Endothelial cell of umbilical vein (primary cell): ENCODE results near the gene LIMD2. TPM values are rescaled to one million over a fixed set of nuclear protein-coding genes. Genes with fewer than 3 reads are reported as not detected.

Source experiments
- BruUV-seq: library from RNA; stranded (reverse); fragments of 400-500 nt; replicated peaks from 2 replicates; lab custom pipeline; 2021; lab: Mats Ljungman, UMichigan
- CTCF ChIA-PET: fragments of 300-600, 350-600 bp; sonication (Branson Sonifier 250); formaldehyde crosslinking; loops from one replicate; lab custom pipeline; 2021; ENCODE audit warnings: antibody characterized with exemption, inconsistent platforms; lab: Charles Lee
- POLR2A ChIA-PET: fragments of 300-600, 350-600 bp; sonication (Branson Sonifier 250); formaldehyde crosslinking; loops from one replicate; lab custom pipeline; 2021; ENCODE audit warnings: antibody characterized with exemption, inconsistent platforms; lab: Charles Lee
- DNase-seq: peaks from one replicate; pipeline ENCODE4 v3.0.0-alpha.2; 2011; ENCODE audit warnings: low read depth, low spot score
- FAIRE-seq: peaks from 2 replicates; lab custom pipeline; 2011; peaks lifted over from hg19 to GRCh38; lab: Jason Lieb, UNC
- H2AFZ ChIP-seq: 2 replicates; pipeline ENCODE4 v1.6.0; 2012; ENCODE audit warnings: low read depth, low read length, control low read depth, inconsistent platforms
- H3K27ac ChIP-seq: 2 replicates; pipeline ENCODE4 v1.5.1; 2011; ENCODE audit warnings: low read depth, mild to moderate bottlenecking, control low read depth, low read length, moderate library complexity; ENCODE audit not compliant: insufficient read depth
- H3K27me3 ChIP-seq, 2 experiments: 2 replicates each; pipeline versions ENCODE4 v1.6.0 to v1.6.1; 2011; ENCODE audit warnings: low read length in 2 of 2, mixed read lengths in 1 of 2; ENCODE audit not compliant: control insufficient read depth in 2 of 2, insufficient read depth in 2 of 2
- H3K36me3 ChIP-seq, 2 experiments: 2 replicates in 1 of 2; 3 replicates in 1 of 2; pipeline ENCODE4 v1.5.1; 2011; ENCODE audit warnings: low read length in 2 of 2, mild to moderate bottlenecking in 1 of 2, moderate library complexity in 1 of 2; ENCODE audit not compliant: control insufficient read depth in 2 of 2, insufficient read depth in 2 of 2; ENCODE audit errors: extremely low read depth in 1 of 2
- H3K4me1 ChIP-seq: 3 replicates; pipeline ENCODE4 v1.5.1; 2011; ENCODE audit warnings: mild to moderate bottlenecking, low read length; ENCODE audit not compliant: control insufficient read depth, insufficient read depth; ENCODE audit errors: extremely low read depth
- H3K4me2 ChIP-seq: 2 replicates; pipeline ENCODE4 v1.6.1; 2011; ENCODE audit warnings: low read length, control low read depth, mixed read lengths; ENCODE audit not compliant: insufficient read depth
- H3K4me3 ChIP-seq, 3 experiments: fragments of 200-600 bp in 1 of 3; sonication (generic), shearing (Covaris generic) in 1 of 3; replicated peaks in 1 of 3; 2 replicates each; pipeline ENCODE4 v1.5.1; 2011 to 2016; ENCODE audit warnings: control low read depth in 3 of 3, low read length in 3 of 3, mild to moderate bottlenecking in 2 of 3, inconsistent platforms in 1 of 3, low read depth in 1 of 3, moderate library complexity in 1 of 3; ENCODE audit not compliant: insufficient read depth in 1 of 3
- H3K79me2 ChIP-seq: 2 replicates; pipeline ENCODE4 v1.6.0; 2012; ENCODE audit warnings: low read length, inconsistent platforms; ENCODE audit not compliant: control insufficient read depth, insufficient read depth
- H3K9ac ChIP-seq: replicated peaks from 2 replicates; pipeline ENCODE3; 2011; ENCODE audit warnings: low read length, control low read depth; ENCODE audit not compliant: insufficient read depth; ENCODE audit errors: extremely low read depth
- H3K9me1 ChIP-seq: replicated peaks from 3 replicates; pipeline ENCODE4 v1.6.0; 2011; ENCODE audit warnings: mild to moderate bottlenecking, low read length; ENCODE audit not compliant: control insufficient read depth, insufficient read depth; ENCODE audit errors: extremely low read depth
- H3K9me3 ChIP-seq: replicated peaks from 2 replicates; pipeline ENCODE4 v1.5.1; 2012; ENCODE audit warnings: low read length, inconsistent platforms; ENCODE audit not compliant: control insufficient read depth, insufficient read depth
- H4K20me1 ChIP-seq: replicated peaks from 2 replicates; pipeline ENCODE3; 2011; ENCODE audit warnings: mild to moderate bottlenecking, low read length; ENCODE audit not compliant: control insufficient read depth, insufficient read depth; ENCODE audit errors: extremely low read depth
- CTCF ChIP-seq, 2 donors: IDR thresholded peaks; 1 replicate in 1 of 2; 2 replicates in 1 of 2; pipeline ENCODE4 v1.5.1; 2011; ENCODE audit warnings: low read length in 2 of 2, mild to moderate bottlenecking in 2 of 2, moderate library complexity in 2 of 2, control low read depth in 1 of 2, inconsistent platforms in 1 of 2, low read depth in 1 of 2; ENCODE audit not compliant: insufficient read depth in 1 of 2; ENCODE audit errors: extremely low read depth in 1 of 2
- EZH2 ChIP-seq: IDR thresholded peaks from 2 replicates; pipeline ENCODE4 v1.6.1; 2012; ENCODE audit warnings: borderline replicate concordance, low read depth, mild to moderate bottlenecking, moderate library complexity, low read length, inconsistent platforms; ENCODE audit not compliant: severe bottlenecking
- FOS ChIP-seq: IDR thresholded peaks from 2 replicates; pipeline ENCODE4 v1.6.1; 2011; ENCODE audit warnings: mild to moderate bottlenecking, low read length, moderate library complexity, borderline replicate concordance; ENCODE audit not compliant: insufficient read depth
- GATA2 ChIP-seq: IDR thresholded peaks from 2 replicates; pipeline ENCODE4 v1.7.0; 2011; ENCODE audit warnings: low read depth, mild to moderate bottlenecking, moderate library complexity, mixed read lengths, low read length; ENCODE audit not compliant: insufficient read length, insufficient read depth
- JUN ChIP-seq: IDR thresholded peaks from 2 replicates; pipeline ENCODE4 v1.6.1; 2011; ENCODE audit warnings: borderline replicate concordance, low read depth; ENCODE audit not compliant: insufficient read length, insufficient read depth
- MAX ChIP-seq: IDR thresholded peaks from 2 replicates; pipeline ENCODE4 v1.6.1; 2011; ENCODE audit not compliant: insufficient read depth, insufficient read length
- MYC ChIP-seq: IDR thresholded peaks from one replicate; pipeline ENCODE4 v1.6.1; 2011; ENCODE audit warnings: mild to moderate bottlenecking, low read depth, low read length
- POLR2A ChIP-seq: IDR thresholded peaks from 2 replicates; pipeline ENCODE4 v1.6.1; 2012; ENCODE audit warnings: low read depth, mild to moderate bottlenecking, control low read depth, low read length
- POLR2AphosphoS5 ChIP-seq: IDR thresholded peaks from 2 replicates; pipeline ENCODE4 v1.6.1; 2012; ENCODE audit warnings: low read depth, mild to moderate bottlenecking, control low read depth, low read length, moderate library complexity; ENCODE audit not compliant: insufficient read depth
- dilution Hi-C: fragments of 300-500 bp; cut with MboI; formaldehyde crosslinking; loops from one replicate; pipeline ENCODE4 v1.15.0; 2019; ENCODE audit warnings: low sequenced_read_pairs; ENCODE audit not compliant: extremely low pct_ligation_motif_present
- intact Hi-C: fragments of 100-400 bp; cut with micrococcal nuclease; formaldehyde crosslinking; loops from one replicate; pipeline ENCODE4 v1.10.0; 2022
- polyA plus RNA-seq, 4 experiments: library from polyadenylated mRNA; depleted of rRNA in 3 of 4; stranded (reverse) in 3 of 4; unstranded in 1 of 4; fragments of >200 nt; gene quantifications; 2 replicates each; pipeline versions ENCODE4 v1.2.1 to v1.2.3, GENCODE V29; 2011 to 2012; ENCODE audit warnings: missing spikeins in 1 of 4
- total RNA-seq: library from RNA; stranded (reverse); gene quantifications from 2 replicates; pipeline ENCODE4 v1.2.3, GENCODE V29; 2021

LIMD2 gene
- total and polyA plus RNA-seq, 2 donors (not counting 3 experiments of a cell fraction or from before 2014, with no cell fraction given): 69.0 to 83.9 TPM

GRCh38 chr17:63680700-63681099 lies 19.2 kb downstream of the LIMD2 start:
- no peak overlapping the region for H3K9ac ChIP-seq
- no peaks in the 10 kb centered on the region for H3K9me3 ChIP-seq
- dilution Hi-C loops: no loop called here
- no peaks in the 10 kb centered on the region for H4K20me1 ChIP-seq
- no peak overlapping the region for H2AFZ ChIP-seq
- no TSS peak for BruUV-seq
- TF ChIP-seq POLR2A (no peak), JUN (no peak), EZH2 (no peak), GATA2 (no peak), POLR2AphosphoS5 (no peak), FOS (no peak), CTCF (IDR thresholded peaks at IDR 0.05; ENCODE audit: extremely low read depth in 1 of 2, insufficient read depth in 1 of 2, low read depth in 1 of 2, low read length in 2 of 2) (no peak), MAX (no peak), MYC (no peak)
- peaks cover 4 to 23% of the 10 kb centered on the region in 2 experiments for H3K36me3 ChIP-seq
- no peaks in the 10 kb centered on the region for H3K9me1 ChIP-seq
- H3K79me2 ChIP-seq: peaks cover 8% of the 10 kb centered on the region
- peaks cover 46% of the 10 kb centered on the region for H3K4me1 ChIP-seq
- POLR2A ChIA-PET: no interaction called here
- CTCF ChIA-PET: interaction anchor here (1.1 to 1.6 kb wide), 3 partner anchors 9 to 30 kb away, joined by 3 to 6 read pairs (median 4); no protein-coding TSS in a partner anchor
- DNase-seq: no peak
- no peak overlapping the region for H3K27ac ChIP-seq
- no peak for FAIRE-seq
- intact Hi-C loops: no loop called here
- no peaks in the 10 kb centered on the region for H3K27me3 ChIP-seq
- no peak overlapping the region for H3K4me2 ChIP-seq
- H3K4me3 ChIP-seq: no peak overlapping the region
